GM19324 (cell line): Measurements from ENCODE around the gene ANO6.

Experiments used
- ATAC-seq: cut with Tn5 transposase; IDR thresholded peaks from one replicate; pipeline ENCODE4 v1.9.1; 2021; ENCODE audit warnings: mild to moderate bottlenecking, moderate library complexity; ENCODE audit not compliant: unreplicated experiment, low FRiP score

Gene ANO6

DNA sequence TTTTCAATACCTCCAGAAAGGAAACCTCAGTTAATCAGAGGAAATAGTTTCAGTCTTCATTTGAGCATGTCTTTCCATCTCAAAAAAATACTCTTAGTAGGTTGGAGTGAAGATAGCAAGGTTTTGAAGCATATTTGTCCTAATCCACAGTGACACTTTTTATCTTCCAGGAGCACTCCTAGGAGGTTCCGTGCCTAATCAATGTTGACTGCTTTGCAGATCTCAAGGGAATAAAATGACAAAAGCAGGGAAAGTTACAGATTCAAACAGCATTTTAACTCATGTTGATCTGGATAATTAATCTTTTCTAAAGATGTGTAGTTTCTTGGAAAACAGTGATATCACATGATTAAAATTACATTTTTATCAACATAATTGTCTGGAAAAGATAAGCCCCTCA is 213.9 kb downstream of the ANO6 start:
- no peak for ATAC-seq

DNA sequence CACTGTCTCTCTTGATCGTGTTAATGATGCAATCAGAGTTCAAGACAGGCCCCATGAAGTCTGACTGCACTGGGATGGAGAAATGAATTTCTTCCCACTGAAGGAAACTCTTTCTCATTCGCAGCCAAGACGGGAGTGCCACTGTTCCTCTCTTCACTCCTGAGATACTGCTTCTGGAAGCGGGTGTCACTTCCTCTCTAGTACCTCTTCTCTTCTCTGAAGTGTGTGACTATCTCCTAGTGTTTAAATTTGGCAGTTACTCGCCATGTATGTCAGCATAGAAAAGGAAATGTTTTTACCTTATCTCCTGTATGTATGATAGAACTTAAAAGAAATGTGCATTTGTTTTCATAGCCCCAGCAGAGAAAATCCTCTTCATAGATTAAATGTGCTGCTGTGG is 215.2 kb downstream of the ANO6 start:
- no peak for ATAC-seq

DNA sequence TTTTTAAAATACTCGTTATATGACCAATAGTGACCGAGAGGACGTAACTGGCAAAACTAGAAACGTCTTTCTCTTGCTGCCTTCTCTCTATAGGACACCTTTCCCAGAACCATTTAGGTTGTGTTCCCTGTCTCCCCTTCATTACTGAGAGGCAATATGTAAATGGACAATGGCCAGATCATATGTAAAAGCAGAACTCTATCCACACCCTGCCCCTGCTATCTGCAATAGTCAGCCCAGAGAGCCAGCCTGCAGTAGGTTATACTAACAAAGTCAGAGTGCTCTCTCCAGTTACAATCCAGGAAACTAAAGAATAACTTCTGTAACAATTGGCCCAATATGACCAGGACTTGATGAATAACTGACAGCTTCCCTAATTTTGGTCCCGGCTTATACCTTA is 216.8 kb downstream of the ANO6 start:
- ATAC-seq, result no peak

DNA sequence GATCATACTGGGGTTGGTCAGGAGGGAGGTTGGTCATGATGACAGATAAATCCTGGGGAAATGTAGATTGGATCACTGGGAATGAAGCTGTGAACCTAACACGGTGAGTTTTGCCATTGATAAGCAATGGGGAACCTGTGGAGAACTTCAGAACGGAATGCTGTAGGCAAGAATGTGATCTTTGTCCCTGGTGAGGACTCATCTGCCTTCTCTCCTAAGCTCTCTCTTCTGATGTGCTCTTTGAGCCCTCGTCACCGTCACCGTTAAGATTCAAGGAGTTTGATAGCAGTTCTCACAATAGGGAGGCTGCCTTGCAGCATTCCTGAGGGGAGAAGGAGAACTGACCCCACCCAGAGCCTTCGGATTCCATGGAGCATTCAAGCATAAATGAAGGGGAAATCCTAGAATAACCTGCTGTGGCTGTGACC is 217.6 kb downstream of the ANO6 start:
- no peak for ATAC-seq

DNA sequence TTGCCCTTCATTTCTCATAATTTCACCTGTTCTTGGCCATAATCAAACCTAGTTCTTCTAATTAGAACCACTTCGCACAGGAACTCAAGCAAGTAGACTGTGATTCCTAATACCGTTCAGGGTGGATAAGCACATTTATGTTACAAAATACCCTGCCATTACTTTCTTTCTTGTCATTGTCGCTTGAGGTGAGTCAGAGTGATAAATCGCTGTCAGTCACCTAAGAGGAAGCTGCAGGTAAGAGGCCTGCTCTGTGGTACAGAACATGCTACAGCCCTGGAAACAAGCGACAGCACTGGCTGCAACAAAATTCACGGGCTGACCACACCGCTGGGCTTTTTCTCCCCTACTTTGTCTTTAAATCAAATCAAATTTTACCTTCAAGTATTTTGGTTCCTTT is 218.2 kb downstream of the ANO6 start:
- no peak for ATAC-seq

DNA sequence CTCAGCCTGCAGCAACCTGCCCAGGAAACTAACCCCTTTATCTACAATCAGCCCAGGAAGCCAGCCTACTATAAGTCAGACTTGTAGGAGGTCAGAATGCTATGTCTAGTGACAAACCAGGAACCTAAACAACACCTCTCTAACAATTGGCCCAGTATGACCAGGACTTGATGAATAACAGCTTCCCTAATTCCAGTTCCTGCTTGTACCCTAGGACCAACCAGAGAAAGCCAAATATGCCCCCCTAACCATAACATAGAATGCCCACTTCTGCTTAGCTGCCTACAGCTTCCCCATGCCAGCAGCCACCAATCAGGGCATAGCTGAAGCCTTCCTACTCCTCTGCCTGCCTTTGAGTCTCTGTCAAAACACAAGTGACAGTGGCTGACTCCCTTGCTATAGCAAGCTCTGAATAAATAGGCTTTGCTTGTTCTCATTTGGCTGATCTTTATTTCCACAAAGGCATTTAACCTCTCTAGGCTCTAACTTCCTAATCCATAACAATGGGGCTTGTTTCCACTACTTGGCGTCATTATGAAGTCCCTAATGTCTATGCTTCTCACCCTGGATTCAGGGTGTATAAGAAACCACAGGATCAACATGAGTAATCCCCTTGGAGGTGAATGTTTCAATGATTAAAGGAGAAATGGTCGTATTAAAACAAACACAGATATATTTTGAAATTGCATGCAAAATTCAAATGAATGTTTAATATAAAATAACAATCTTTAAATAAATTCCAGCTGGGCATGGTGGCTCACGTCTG is 220.2 kb downstream of the ANO6 start:
- no peak for ATAC-seq

DNA sequence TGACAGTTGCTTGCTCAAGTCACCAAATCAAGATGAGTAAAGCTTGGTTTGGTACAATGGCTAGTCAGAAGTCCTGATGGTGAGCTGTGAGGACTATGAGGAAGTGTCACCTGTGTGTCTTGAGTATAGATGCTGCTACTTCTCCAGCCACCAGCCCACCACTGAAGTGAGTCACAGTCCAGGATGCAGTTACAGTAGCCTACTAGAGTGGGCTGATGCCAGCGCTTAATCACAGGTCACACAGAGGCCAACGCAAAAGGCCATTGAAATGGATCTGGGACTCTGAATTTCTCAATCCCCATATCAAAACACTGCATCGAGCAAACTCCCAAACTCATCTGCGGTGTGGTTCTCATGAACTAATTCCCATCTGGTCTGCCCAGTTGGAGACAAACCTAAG is 223.1 kb downstream of the ANO6 start:
- ATAC-seq, result no peak

DNA sequence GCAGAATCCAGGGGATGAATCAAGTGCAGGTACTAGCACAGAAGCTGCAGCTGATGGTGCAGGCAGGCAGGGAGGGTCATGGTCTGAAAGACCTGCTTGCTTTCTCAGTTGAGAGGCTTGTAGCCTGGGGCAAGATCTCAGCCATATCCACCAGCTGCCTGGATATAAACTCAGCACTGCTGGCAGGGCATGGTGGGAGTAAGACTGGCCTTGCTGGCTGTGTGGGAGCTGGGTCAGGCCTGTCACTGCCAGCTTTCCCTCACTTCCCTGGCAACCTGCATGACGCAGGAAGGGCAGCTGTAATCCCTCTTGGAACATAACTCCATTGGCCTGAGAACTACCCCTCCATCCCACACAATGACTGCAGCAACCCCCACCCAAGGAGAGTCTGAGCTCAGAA is 230.1 kb downstream of the ANO6 start:
- ATAC-seq, result no peak

DNA sequence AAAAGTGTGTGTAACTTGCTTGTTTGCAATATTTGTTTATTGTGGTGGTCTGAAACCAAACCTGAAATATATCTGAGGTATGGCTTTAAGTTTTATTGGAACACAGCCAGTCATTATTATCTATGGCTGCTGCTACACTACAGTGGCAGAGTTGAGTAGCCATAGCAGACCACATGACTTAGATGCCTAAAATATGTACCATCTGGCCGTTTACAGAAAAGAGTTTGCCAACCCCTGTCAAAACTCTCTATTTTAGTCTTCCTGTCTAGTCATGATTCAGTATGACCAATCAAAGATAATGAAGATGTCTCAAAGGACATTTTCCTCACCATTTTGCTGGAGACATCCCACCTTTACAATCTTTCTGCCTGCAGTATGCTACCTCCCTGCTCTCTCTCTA is 242.3 kb downstream of the ANO6 start:
- ATAC-seq, result no peak

DNA sequence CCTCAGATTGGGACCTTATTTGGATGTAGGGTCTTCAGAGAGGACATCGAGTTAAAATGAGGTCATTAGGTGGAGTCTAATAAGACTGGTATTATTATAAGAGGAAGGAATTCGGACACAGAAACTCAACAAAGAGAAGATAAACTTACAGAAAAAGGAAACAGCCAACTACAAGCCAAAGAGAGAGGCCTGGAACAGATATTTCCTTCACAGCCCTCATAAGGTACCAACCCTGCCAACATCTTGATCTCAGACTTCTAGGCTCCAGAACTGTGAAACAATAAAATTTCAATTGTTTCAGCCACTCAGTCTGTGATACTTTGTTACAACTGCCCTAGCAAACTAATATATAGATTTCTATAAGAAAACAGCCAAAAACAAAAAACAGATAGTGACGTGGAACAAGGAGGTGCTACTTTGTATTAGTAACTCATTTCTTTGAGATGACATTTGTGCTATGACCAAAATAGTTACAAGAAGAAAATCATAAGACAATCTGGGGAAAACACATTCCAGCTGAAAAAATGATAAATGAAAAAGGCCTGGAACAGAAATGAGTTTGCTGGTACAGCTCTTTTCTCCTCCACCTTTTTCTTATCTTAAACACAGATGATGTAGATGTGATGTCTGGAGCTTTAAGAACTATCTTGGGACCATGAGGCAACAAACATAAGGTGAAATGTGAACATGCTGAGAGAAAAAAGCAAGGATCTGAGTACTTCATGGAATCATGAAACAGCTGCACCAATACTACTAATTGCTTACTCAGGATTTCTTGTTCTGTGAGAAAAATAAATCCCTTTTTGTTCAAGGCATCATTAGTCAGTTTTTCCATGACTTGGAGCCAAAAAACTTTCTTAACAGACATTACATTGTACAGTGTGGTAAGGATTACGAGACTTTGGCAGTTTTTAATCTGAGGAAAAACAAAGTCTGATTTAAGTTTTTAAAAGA is 243.2 kb downstream of the ANO6 start:
- no peak for ATAC-seq

DNA sequence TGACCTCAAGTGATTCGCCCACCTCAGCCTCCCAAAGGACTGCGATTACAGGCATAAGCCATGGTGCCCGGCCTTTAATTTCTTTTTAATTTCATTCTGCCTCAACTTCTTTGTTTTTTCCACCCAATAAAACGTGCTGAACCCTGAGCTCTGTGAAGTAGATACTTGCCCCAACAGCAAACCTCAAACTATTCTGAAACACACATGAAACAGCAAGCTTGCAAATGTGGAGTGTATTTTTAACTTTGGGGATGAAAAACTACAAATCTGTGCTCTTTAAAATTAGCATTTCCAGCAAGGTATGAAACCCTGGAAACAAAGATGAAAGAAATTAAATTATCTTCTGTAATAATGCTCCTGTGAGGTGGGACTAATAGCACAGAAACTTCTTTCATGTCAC is 246.6 kb downstream of the ANO6 start:
- ATAC-seq, result no peak

DNA sequence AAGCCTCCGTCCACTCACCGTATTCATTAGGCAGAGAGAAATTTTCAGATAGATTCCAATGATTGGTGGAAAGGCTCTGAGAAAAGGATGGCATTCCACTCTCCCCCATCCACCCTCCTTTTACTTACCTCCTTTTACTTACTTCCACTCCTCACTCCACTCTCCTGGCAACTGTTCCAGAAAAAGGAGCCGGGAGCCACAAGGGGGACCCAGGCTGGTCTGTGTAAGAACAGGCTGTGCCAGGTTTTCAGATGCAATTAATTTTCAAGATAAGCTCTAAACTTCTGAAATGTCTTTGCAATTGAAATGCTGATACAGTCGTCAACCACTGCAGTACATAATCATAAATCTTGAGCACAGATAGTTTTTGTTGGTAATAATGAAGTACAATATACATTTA is 248.8 kb downstream of the ANO6 start:
- ATAC-seq, result no peak

DNA sequence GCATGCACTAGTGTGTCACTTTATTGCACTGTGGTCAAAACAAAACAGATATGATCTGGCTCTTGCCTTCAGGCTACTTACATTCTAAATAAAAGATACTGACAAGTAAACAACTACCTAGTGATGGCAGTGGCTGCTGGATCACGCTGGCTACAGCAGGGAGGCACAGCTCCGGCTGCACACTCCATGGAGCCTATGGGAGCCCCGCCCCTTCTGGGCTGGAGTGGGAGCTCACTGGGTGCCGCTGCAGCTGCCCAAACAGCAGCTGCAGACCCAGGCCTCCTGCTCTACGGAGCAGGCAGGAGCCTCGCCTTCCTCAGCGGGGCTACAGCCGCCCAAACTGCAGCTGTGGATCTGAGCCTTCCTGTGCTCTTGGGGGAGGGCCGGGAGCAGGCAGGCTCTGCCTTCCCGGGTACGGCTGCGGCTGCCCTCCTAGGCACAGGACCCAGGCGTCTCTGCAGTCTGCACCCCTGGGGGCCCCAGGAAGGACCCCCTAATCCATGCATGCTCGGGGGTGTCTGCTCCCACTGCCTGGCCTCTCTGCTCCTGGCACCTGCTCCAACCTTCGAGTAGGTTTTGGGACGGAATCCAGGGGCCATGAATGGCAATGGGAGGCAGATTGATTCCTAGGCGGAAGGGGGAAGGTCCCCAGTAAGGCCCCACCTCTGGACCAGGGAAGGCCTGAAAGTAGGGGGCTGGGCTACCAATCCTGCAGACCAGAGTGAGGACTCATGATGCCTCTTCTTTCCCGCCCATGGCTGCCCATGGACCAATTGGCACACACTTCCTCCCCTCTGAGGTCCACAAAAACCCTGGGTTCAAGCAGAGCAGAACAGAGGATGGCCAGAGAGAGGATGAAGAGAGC is 253.1 kb downstream of the ANO6 start:
- ATAC-seq, result no peak

DNA sequence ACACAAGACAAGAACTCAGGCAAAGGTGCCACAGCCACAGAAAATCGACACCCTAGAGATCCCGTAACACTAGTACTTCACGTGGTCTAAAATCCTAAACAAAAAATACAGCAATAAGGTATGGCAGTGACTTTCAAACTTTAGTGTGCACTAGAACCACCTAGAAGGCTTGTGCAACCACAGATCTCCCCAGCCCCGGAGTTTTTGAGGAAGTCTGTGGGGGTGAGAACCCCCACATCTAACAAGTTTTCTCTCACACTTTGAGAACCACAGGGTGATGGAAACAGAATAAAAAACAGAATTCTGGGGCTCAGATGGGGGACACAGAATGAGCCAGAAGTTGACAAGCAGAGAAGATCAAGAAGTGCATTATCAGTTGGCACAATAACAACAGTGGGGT is 254.0 kb downstream of the ANO6 start:
- no peak for ATAC-seq

DNA sequence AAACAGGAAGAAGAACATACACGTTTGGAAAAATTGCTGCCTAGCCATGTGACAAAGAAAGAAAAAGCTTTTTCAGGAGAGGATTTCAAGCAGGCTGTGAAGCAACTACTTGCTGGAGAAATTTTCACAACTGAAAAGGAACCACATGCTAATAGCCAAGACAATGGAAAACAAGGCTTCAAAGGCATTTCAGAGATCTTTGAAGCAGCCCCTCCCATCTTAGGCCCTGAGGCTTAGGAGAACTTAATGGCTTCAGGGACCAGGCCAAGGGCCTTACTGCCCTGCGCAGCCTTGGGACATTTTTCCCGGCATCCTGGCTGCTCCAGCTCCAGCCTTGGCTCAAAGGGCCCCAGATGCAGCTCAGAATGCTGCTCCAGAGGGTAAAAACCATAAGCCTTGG is 257.7 kb downstream of the ANO6 start:
- no peak for ATAC-seq

DNA sequence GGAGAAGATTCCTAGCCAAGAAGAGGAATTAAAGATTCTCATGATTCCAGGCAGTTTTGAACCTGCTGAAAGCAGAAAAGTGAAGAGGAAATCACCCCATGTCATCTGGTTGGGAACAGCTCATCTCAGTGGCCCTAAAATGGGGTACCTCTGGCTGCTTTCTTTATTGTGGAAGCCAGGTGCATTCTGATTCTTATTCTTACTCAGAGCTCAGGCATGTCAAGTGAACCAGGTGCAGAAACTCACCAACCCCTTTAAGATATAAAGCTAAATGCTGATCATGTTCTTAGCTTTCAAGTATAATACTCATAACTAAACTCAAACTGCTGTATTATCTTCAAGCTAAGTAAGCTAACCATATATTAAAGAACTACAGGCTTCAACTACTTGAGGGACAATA is 259.7 kb downstream of the ANO6 start:
- ATAC-seq, result no peak

DNA sequence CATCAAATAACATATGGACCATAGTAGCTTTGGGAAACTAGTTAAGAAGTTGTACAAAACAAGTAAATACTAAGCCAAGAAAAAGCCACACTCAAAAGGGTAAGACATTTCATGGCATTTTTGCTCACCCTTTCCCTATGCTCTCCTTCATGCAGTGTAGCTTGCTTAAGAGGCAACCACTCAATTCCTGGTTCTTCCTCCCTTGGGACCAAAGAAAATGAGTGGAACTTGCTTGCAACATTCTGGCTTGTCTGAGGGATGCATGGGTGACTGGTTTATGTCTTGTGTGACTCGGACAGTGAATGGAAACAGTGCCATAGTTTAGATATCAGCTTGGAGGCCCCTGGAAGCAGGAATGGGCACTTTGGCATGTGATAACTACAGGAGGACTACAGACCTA is 261.6 kb downstream of the ANO6 start:
- no peak for ATAC-seq

DNA sequence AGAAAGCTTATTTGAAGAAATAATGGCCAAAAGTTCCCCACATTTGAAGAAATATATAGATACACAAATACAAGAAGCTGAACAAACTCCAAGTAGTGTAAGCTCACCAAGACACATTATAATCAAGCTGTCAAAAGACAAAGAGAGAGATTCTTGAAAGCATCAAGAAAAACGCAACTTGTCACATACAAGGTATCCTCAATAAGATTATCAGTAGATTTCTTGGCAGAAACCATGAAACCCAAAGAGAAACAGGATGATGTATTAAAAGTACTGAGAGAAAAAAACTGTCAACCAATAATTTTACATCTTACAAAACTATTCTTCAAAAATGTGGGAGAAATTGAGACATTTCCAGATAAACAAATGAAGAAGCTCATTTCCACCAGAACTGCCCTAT is 263.0 kb downstream of the ANO6 start:
- no peak for ATAC-seq

DNA sequence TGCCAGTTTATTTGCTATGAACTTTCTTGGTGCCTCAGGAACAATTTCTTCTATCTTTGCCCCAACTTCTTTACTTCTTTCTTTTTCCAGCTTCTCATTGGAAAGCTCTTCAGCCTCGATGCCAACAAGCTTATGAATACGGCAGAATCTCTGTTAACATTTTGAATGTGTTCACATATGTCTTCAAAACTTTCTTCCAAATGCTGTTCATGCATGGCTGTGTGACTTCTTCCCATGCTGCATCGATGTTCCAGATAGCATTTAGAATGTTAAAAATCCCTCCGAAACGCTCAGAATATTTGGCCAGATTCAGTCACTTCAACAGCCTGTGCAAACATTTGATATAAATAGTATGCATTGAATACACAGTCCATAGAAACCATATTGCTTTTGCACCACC is 265.9 kb downstream of the ANO6 start:
- no peak for ATAC-seq

DNA sequence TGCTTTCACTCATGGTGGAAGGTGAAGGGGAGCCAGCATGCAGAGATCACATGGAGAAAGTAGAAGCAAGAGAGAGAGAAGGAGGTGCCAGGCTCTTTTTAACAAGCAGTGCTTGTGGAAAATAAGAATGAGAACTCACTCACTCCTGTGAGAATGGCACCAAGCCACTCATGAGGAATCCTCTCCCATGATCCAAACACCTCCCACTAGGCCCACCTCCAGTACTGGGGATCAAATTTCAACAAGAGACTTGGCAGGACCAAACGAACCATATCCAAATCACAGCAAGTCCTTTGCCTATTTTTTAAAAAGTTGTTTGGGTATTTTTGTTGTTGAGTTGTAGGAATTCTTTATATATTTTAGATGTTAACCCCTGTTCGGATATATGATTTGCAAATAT is 267.7 kb downstream of the ANO6 start:
- no peak for ATAC-seq
